GM19438 (cell line): ENCODE data around the gene NAPB.
"Not testable (repeated sequence)": the region's sequence is repeated elsewhere in the genome, so short reads cannot be mapped to it uniquely, and the experiment has no call there.

Experiments
- ATAC-seq: cut with Tn5 transposase; IDR thresholded peaks from one replicate; pipeline ENCODE4 v1.9.1; 2021; ENCODE audit warnings: low read depth; ENCODE audit not compliant: unreplicated experiment

NAPB gene

DNA sequence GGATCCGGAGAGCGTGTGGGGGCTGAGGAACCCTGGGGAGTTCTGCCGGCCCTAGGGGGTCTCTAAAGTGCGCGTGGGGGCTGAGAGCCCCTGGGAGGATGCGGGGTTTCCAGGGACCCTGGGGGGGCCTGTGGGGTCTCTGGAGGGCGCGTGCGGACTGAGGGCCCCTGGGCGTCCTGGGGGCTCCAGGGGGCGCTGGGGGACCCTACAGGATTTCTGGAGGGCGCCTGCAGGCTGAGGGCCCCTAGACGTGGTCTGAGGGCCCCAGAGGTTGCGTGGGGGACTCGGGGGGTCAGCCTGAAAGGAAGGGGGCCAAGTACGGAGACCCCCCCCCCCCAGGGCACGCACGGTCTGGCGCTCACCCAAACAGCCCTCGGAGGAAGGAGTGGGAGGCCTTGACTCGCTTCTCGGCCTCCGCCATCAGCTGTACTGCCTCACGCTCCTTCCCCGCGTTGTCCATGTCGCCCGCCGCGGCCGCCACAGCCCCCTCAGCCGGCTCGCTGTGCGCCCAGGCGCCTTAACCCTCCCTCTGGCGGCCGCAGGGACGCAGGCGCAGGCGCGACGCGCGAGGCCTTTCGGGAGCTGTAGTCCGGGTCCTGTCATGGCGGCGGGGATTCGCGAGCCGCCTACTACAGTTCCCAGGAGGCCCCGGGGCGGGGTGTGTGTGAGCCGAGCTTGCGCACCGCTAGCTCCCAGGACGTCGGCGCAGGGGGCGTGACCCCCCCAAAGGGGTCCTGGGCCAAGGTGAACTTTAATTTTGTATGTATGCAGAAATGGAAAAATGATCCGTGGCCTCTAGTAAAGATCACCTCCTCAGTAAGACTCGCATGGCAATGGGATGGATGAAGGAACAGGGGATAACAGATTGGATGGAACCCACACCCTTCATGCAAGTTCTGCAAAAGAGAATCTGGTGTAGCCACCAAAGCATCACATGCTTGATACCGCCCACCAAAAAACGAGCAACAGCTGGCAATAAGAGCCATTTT is at the start of gene NAPB:
Gene NAPB (minus strand): TSS at position 546 of the 989 bp plus-strand sequence. CDS start 86 bp downstream, at position 460.
- ATAC-seq: peak; percentile 89

DNA sequence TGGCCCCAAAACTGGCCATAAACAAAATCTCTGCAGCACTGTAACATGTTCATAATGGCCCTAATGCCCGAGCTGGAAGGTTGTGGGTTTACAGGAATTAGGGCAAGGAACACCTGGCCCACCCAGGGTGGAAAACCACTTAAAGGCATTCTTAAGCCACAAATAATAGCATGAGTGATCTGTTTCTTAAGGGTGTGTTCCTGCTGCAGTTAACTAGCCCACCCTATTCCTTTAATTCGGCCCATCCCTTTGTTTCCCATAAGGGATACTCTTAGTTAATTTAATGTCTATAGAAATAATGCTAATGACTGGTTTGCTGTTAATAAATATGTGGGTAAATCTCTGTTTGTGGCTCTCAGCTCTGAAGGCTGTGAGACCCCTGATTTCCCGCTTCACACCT is 45.7 kb upstream of the NAPB start:
- not testable (repeated sequence) for ATAC-seq

DNA sequence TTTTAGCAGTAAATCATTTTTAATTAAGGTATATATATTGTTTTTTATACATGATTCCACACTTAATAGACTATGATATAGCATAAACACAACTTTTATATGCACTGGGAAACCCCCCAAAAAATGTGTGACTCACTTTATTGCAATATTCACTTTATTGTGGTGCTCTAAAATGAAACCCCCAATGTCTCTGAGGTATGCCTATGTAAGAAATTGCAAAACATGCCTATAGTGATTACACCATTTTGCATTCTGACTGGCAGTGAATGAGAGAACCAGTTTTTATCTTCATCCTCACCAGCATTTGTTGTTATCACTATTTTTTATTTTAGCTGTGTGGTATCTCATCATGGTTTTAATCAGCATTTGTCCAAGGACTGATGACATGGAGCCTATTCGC is 39.9 kb upstream of the NAPB start:
- no peak for ATAC-seq

DNA sequence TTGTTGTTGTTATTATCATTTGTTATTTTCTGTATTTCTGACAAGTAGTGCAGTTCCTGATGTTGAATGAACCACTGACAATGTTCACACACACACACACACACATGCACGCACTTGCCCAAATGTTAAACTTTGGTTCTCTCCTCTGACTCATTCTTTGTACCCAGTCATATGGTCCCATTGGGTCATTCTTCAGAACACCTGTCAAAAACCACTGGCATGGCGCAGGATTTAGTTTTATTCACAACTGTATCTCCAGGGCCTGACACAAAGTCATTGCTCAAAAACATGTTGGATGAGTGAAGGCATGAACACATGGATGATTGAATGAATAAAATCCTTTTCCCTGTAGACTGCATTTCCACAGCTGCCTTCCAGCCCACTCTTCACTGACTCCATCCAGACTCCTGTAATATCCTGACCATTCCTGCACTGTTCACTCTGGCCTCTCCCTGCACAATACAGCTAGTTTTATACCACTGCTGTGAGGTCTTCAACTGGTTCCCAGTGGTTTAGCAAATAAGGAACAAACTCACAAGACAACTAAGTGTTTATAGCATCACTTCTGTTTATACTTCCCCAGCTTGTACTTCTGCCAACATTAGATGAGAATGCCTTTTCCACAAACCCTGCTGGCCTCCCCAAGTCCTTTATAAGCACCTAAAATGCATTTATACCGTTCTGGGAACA is 38.3 kb upstream of the NAPB start:
- no peak for ATAC-seq

DNA sequence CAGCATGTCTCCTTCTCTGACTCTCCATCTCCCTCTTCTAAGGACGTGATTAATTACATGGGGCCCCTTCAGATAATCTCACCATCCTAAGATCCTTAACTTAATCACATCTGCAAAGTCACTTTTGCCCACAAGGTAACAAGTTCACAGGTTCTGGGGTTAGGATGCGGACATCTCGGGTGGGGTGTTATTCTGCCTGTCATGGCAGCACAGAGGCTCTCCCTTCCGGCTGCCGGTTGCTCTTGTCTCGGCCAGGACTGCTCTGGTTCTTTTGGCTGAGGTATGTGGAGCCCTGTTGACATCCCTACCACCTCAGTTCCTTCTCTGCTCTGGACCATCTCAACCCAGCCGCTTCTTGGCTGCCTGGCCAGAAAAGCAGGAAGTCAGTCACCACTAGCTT is 35.6 kb upstream of the NAPB start:
- ATAC-seq: no peak

DNA sequence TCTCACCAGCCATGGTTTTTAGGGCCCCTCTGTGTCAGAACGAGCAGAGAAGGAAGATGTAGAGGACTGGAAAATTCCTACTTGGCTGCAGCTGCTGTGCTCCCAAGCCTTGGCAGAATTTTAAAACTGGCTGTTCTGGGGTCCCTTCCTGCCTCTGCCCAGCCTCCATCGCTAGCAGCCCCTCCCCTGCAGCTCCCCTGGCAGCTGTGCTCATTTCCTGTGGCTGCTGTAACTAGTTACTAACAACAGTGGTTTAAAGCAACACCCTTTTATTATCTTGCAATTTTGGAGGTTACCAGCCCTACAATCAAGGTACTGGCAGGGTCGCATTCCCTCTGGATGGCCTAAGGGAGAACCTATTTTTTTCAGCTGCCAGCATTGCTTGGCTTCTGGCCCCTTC is 35.1 kb upstream of the NAPB start:
- ATAC-seq: no peak

DNA sequence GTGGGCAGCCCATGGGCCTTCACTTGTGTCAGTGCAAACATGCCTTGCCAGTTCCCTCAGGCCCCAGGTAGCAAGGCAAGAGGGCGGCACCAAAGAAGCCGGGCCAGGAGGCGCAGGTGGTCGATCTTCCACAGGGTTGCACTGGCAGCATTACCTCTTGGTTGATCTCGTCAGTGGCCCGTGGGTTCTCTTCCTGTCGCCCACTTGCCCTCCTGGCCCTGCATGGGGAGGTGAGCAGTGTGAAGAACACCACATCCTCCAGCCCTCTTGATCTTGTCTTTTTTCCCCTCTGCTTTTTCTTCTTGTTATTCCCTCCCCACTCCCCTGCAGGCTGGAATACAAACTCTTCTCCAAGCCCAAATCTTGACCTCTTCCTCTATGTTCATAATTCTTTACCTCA is 34.4 kb upstream of the NAPB start:
- ATAC-seq: no peak

DNA sequence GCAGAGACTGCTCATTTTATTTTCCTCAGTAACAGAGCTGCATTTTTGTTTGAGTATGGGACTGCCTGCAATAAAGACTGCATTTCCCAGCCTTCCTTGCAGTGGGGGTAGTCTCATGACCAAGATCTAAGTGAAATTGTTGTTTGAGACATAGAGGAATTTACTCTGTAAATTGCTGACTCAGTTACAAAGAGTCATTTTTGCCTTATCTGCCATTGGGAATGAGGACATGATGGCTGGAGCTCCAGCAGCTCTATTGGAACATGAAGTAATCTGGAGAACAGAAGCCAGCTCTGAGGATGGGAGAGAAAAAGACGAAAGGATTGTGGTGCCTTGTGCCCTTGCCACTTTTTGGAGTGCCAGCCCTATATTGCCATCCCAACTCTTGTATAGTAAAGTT is 33.5 kb upstream of the NAPB start:
- no peak for ATAC-seq

DNA sequence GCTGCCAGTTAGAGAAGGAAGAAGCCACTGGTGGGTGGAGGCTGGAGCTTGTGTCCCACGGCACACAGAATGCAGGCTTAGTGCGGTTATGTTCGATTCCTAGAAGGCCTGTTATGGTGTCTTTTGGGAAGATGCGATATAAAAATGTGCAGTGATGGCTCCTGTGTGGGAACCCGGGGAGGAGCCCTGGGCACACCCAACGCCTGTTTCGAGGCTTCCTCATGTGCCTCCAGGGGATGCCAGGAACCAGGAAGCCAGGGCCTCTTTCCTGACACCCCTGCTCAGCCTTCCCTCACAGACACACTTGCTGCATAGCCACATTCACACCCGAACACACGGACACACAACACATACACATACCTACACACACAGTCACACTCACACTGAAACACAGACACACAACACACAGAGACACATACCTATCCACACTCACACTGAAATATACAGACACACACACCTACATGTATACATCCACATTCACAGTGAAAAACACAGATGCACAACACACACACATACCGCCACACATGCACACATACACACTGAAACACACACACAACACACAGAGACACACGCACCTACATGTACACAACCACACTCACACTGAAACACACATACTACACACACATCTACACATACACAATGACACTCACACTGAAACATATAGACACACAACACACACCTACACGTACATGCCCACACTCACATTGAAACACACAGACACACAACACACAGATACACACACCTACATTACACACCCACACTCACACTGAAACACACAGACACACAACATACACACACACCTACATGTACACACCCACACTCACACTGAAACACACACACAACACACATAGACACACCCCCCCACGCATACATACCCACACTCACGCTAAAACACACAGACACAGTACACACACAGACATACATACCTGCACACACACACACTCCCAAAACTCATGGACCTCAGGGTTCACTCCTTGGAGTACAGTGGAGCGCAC is 32.6 kb upstream of the NAPB start:
- no peak for ATAC-seq

DNA sequence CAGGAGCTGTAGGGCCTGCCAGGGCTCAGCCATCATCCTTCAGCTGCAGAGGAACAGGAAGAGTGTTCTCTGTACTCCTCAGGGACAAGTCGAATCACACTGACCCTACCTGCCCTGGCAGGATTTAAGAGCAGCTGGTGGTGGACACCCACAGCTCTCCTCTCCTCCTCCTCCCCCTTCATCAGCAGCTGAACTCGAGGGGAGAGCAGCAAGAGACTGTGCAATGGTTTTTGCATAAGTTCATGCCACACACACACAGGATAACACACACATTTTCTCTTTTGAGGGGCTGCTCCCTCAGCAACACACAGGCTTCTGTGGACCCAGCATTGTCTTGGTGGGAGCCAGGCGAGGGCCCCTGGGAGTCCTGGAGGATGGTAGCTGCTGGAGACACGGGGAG is 31.5 kb upstream of the NAPB start, which contains the start of gene CST11:
Gene CST11 (minus strand): TSS at position 101 of the 400 bp plus-strand sequence. CDS start 65 bp downstream, at position 36.
- no peak for ATAC-seq

DNA sequence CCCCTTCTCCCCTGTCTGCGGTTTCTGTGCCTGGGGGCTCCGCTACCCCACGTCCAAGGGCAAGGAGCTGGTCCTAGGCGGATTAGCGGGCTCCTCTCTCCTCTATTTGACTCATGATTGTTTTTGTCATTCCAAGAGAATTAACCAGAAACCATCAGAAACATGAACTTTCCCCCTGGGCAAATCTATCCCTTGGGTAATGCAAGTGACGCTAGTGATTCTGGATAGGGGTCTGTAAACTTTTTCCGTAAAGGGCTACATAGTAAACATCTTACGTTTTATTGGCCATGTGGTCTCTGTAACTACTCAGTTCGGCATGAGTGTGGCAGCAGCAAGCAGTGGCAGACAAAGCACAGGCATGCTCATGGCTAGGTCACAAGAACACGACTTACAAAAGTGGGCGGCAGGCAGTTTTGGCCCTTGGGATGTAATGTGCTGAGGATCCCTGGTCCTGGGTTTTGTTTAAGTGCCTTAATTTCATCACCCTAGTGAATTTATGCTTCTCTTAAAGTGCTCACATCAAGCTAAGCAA is 30.7 kb upstream of the NAPB start:
- ATAC-seq: no peak

DNA sequence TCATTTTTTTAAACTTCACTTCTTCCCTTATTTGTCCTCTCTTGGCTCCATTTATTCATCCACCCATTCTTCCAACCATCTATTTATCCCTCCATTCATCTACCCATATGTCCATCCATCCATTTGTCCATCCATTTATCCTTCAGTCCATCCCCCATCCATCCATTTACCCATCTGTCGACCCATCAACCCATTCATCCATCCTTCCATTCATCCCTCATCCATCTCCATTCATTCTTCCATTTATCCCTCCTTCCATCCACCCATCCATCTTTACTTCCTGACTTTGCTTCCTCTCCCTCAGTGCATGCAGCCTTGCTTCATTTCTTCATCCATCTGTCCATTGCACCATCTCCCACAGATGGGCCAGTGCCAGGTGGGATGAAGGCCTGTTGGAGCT is 29.6 kb upstream of the NAPB start:
- no peak for ATAC-seq

DNA sequence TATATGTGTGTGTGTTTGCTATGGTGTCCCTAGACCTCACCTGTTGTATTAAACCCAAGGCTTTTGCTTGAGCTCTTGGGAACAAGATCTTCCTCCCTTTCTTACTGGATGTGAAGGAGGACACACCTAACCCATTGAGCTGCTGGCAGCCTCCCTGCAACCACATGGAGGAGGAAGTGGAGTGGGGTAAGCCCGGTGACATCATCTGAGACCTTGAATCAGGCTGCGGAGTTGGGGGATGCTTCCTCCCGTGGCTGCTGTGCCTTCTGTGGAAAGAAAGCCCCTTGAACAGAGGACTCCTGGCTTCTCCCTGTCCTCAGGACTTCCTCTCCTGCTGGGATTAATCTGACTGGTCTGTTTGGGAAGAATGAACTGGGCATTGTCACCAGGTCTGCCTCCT is 28.1 kb upstream of the NAPB start:
- no peak for ATAC-seq

DNA sequence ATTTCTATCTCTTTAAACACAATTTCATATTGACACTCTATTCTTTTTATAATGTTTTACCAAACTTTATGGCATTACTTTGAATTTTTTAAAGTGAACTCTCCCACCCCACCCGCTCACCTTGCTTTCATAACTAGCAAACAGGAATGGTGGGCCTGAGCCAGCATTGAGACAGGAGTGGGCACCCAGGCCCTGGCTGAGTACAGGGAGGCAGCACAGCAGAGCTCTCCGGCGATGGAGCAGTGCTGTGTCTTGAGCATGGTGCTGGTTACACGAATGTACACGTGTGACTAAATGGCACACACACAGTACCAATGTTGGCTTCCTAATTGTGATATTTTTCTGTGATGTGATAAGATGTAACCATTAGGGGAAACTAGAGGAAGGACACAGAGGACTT is 26.9 kb upstream of the NAPB start:
- no peak for ATAC-seq

DNA sequence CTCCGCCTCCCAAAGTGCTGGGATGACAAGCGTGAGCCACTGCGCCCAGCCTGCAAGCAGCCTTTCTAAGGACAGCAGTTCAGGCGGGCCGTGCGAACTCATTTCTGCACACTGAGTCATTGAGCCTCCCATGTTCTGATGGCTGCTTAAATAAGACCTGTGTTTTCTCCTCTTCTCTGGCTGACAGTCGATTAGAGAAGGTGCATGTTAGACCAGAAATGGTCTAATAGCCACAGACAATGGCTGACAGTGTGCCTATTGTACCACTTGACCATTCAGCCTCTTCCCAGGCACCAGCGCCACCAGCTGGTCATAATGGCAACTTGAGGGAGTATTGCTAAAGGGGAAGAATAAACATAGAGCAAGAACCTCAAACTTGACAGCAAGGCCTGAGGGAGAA is 25.2 kb upstream of the NAPB start:
- ATAC-seq: no peak

DNA sequence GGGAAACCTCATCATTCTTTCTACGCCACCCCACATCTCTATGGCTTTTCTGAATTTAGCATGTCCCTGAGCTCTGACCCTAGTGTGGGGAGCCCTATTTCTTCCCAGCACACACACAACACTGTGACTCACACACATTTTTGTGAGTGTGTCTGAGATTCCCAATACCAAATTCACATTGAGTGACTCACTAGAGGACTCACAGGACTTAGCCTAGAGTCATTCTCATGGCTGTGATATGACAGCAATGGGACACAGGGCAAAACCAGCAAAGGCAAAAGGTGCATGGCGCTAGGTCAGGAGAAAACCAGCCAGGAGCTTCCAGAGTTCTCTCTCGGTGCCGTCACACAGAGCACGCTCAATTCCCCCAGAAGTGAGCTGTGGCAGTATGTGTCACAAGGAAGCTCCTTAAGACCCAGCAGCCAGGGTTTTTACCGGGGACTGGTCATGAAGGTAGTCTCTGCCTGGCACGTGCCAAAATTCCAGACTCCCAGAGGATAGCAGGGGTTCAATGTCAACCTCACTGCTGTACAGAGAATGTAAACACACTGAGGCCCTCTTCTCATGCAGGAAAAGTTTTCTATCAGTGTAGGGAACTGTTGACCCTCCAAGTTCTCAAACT is 24.4 kb upstream of the NAPB start:
- ATAC-seq: no peak

DNA sequence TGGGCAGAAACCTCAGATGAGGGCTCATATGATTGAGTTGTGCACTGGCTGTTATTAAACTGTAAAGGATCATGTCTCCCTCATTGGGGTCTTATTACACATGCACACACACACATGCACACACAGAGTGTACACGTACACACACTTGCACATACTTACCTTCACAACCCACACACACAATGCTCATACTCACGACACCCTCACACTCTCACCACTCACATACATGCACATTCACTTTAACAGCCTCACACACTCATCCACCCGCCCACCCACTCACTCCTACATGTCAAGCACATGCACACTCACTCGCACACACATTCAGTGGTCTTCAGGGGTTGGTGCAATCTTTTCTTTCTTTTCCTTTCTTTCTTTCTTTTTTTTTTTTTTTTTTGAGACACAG is 23.6 kb upstream of the NAPB start:
- ATAC-seq: no peak

DNA sequence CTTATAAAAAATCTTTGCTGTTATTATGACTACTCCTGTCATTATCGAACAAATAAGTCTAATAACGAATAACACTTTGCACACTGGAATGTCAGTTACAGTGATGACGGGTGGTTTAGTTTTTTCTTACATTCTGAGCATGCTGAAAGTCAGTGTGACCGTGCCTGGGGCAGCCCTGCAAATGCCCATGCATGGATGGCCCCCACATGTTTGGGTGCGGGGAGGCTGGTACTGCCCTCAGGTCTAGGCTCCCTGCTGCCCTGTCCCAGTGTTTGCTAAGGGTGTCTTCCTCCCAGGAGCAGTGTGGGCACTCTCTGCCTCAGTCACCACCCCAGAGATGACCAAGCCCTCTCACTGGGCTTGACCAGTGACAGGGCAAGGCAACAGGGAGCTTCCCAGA is 21.1 kb upstream of the NAPB start:
- no peak for ATAC-seq

DNA sequence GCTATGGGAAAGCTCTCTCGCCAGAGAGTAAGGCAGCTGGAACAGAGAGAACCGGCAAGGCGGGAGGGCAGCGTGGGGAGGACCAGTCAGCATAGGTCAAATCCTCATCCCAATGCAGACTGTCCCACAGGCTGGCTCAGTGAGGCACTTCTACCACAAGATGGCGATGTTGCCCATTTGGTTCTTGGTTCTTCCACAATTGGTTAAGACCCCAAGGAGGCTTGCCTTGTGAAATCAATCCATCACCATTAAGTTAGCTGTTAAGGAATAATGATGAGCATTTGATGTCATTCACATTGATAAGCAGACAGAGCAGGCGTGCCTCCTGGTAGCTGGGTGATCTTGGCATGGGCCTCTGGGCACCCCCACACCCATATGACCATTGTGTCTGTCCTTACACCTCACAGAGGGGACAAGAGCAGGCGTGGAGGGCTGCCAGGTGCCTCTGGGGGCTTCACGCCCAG is 20.6 kb upstream of the NAPB start:
- peak; percentile 70 for ATAC-seq

DNA sequence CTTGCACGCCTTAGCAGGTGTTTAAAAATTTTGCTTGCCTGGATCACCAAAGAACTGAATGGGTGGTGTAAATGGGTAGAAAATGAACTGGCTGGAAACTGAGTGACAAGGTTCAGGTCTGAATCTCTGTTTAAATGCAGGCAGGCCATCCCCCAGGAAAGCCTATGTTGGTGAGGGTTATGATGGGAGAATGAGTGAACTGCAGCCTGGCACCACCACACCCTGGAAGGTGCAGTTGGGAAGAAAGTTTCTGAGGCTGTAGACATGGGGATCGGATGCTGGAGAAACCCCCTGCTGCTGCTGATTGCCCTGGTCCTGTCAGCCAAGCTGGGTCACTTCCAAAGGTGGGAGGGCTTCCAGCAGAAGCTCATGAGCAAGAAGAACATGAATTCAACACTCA is 18.7 kb upstream of the NAPB start:
- no peak for ATAC-seq
